GM21825 (cell line): ENCODE results near the gene DNMT1.
A peak's percentile ranks its signal among the peaks of the same experiment; 100 is the strongest.
"Not testable (repeated sequence)": the region's sequence is repeated elsewhere in the genome, so short reads cannot be mapped to it uniquely, and the experiment has no call there.

Source experiments
- ATAC-seq: cut with Tn5 transposase; IDR thresholded peaks from one replicate; pipeline ENCODE4 v1.9.1; 2021; ENCODE audit warnings: mild to moderate bottlenecking, moderate library complexity; ENCODE audit not compliant: unreplicated experiment

DNMT1 gene

DNA sequence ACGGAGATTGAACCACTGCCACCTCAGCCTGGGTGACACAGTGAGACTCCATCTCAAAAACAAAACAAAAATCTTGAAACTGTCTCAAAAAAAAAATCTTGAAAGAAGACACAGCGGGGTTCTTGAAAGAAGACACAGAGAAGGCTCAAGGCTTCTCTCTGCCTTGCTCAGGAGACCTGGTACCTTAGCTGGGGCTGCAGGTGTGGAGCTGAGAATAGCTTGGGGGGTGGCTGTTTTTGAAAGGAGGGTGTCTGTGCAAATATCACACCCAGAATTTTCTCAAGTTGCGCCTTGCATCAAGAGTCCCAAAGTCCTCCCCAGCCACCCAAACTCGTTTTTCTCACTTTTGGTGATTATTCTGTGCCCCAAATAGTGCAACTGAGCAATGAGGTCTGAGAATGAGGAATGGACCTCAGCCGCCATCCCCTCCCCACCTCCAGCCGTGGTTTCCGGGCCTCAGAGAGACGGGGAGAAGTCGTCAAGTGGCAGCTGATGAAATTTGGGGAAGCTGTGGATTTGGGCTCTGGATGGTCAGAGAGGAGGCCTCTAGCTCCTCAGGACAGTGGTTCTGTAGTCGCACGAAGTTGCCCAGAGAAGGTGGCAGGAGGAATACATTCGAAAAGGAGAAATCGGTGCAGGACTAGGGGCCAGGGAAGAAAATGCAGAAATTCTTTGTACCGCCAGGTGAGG, 27.6 kb upstream of the DNMT1 start:
- ATAC-seq: no peak

DNA sequence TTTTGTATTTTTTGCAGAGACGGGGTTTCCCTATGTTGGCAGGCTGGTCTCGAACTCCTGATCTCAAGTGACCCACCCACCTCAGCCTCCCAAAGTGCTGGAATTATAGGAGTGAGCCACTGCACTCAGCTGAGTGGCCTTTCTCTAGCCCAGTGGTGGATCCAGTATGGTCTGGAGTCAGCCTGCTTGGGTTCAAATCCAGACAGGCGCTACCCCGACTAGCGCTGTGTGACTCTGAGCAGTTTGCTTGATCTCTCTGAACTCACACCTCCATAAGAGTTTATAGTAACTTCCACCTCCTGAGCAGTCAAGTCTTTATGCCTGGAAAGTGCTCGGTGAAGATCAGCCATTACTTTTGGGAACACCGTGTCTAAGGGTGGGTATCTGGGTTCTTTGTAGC, 25.9 kb upstream of the DNMT1 start:
- no peak for ATAC-seq

DNA sequence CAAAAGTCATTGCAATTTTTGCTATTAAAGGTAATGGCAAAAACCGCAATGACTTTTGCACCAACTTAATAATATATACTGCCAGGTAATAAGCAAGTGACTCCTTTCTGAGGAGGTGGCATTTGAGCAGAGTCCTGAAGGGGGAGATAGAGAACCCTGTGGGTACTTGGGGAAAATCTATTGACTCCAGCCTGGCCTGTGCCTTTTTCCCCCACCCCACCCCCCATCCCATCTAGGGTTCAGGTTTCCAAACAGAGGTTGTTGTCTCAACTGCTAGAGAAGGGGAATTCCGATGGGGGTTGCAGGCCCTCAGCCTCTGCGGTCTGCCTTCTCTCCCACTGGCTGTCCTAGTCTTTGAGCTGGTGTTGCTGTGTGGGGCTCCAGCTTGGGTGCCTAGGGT, 24.9 kb upstream of the DNMT1 start:
- no peak for ATAC-seq

DNA sequence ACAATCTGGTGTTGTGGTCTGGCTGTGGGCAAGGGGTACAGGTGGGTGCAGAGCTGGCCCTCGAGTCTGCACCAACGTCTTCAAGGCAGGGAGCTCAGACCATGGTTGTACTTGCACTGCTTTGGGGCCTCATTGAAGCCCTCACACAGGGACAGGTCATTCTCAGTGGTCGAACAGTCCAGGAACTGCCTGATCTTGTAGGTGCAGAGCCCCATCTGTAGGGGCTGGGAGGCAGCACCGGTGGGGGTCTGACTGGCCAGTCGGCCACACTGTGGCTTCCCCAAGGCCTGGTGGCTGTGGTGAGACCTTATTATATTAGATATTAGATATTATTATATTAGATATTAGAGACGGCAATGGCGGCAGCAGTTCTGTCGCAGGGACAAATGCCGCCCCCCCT, 22.3 kb upstream of the DNMT1 start:
- ATAC-seq: no peak

DNA sequence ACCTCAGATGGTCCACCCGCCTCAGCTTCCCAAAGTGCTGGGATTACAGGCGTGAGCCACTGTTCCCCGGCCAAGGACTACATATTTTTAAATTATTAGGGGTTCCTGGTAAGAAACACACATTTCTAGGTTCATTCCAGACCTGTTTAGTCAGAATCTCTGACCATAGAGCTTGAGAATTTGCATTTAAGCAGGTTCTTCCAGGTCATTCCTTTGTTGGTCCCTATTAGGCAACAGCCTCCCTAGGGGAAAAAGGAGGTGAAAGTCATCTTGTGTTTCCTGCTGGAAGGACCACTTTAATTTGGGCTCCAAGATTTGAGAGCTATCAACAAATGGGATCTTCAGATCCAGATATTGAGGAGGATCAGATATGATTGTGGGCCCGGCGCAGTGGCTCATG, 20.0 kb upstream of the DNMT1 start:
- ATAC-seq: no peak

DNA sequence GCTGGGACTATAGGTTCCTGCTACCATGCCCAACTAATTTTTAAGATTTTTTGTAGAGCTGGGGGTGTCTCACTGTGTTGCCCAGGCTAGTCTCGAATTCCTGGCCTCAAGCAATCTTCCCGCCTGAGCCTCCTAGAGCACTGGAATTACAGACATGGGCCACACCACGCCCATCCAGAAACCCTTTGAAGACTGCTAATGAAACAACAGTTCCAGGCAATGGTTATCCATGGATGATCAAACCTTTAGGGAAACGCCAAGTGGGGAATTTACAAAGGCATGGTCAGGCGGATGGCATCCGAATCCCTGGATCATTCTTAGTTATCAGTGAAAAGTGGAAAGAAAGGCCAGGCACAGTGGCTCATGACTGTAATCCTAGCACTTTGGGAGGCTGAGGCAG, 16.9 kb upstream of the DNMT1 start:
- ATAC-seq: no peak

DNA sequence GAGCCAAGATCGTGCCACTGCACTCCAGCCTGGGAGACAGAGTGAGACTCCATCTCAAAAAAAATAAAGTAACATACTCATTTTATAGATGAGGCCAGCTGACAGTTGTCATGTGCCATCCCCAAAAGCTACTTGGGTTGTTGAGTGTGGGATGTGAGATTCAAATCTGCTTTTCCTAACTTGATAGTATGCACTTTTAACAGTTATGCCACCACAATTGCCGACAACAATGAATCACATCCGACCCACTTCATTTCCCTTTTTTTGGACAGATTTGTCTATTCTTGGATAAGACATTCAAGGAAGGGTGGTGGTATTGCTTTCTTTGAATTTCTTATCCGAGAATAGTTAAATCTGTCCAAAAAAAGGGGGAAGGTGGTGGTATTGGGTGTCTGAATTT, 16.3 kb upstream of the DNMT1 start:
- ATAC-seq: no peak

DNA sequence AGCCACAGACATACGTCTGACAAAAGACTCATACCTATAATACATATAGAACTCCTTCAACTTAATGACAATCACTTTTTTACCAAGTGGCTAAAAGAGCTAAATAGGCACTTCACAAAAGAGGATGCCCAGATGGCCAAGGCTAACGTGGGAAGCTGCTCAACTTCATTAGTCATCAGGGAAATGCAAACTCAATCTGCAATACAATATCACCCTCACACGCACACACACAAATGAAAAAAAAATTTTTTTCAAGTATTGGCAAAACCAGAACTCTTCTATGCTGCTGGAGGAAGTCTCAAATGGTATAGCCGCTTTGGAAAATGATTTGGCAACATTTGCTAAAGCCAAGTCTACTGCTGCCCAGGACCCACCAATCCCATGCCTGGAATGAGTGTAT, 14.6 kb upstream of the DNMT1 start:
- no peak for ATAC-seq

DNA sequence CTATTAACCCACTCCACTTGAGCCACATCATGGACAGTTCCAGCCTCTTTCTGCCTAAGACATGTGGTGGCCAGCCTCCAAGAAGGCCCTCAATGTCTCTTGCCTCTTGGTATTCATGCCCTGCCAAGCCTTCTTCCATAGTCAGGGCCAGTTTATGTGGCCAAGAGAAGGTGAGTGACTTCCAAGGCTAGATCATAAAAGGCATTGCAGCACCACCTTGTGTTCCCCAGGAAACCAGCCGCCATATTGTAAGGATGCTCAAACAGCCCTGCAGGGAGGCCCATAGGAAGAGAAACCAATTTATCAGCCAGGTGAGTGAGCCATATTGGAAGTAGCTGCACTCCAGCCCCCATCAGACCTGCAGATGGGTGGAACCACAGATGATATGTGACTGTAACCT, 12.3 kb upstream of the DNMT1 start:
- ATAC-seq: no peak

DNA sequence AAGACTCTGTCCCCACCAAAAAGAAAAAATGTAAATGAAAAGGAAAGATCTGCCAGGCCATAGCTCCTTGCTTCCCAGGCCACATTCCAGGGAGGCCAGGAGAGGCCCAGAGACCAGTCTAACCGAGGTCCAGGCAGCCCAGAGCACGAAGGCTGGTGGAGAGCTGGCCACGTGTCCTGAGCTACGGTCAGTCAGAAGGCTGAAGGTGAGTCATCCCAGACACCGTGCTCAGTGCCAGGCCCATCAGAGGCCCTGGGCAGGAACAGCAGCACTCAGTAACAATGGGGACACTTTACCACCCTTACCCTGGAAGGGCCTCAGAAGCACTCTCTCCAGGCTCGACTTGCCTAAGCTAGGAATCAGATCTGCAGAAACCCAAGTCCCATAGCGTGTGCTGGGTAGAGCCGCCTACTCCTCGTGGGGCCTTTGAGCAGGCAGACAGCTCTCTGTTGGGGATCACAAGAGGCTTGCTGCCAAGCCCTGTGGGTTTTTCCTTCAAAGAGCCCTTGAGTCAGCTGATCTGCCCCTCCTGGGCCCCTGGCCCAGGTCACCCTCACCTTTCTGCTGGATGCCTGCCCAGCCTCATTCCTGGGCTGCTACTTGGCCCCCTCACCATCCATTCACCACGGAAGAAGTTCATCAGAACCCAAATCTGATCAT, 11.6 kb upstream of the DNMT1 start:
- ATAC-seq: no peak

DNA sequence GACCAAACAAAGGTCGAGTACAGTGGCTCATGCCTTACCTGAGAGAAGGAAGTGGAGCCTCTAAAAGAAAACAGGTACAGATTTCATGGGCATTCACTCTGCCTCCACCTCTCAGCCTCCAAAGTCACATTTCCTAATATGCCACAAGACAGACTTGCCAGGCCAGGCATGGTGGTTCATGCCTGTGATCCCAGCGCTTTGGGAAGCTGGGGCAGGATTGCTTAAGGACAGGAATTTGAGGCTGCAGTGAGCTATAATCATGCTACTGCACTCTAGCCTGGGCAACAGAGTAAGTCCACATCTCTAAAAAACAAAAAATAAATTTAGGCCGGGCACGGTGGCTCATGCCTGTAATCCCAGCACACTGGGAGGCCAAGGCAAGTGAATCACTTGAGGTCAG, 10.9 kb upstream of the DNMT1 start:
- no peak for ATAC-seq

DNA sequence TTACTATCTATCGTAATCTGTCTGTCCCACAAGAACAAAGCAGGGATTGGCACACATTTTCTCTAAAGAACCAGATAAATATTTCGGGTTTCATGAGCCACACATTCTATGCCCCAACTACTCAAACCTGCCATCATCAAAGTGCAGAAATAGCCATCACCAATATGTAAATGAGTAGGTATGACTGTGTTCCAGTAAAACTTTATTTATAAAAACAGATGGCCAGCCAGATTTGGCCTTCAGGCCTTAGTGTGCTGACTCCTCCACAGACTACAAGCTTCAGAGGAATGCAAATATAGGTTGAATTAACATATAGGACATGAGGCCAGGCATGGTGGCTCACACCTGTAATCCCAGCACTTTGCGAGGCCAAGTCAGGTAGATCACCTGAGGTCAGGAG, 8.9 kb upstream of the DNMT1 start:
- no peak for ATAC-seq

DNA sequence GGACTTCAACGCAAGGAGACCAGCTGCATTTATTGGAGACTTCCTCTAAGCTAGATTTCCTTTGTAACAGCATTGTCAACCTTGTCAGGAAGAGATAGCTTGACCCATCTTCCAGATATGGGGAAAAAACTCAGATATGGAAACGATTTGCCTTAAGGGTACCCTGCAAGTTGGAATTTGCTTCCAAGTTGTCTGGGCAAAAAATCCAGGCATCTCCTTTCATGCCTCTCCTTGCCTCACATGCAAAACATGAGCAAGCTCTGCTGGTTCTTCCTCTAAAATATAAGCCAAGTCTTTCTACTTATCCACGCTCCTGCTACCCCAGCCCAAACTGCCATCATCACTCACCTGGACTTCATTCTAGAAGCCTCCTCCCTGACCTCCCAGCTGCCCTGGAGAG, 6.4 kb upstream of the DNMT1 start:
- ATAC-seq: no peak

DNA sequence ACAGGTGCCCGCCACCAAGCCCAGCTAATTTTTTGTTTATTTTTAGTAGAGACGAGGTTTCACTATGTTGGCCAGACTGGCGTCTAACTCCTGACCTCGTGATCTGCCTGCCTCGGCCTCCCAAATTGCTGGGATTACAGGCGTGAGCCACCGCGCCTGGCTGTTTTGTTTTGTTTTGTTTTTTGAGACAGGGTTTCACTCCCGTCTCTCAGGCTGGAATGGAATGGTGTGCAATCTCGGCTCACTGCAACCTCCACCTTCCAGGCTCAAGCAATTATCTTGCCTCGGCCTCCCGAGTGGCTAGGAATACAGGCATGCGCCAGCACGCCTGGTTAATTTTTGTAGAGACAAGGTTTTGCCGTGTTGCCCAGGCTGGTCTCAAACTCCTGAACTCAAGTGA, 5.3 kb upstream of the DNMT1 start:
- not testable (repeated sequence) for ATAC-seq

DNA sequence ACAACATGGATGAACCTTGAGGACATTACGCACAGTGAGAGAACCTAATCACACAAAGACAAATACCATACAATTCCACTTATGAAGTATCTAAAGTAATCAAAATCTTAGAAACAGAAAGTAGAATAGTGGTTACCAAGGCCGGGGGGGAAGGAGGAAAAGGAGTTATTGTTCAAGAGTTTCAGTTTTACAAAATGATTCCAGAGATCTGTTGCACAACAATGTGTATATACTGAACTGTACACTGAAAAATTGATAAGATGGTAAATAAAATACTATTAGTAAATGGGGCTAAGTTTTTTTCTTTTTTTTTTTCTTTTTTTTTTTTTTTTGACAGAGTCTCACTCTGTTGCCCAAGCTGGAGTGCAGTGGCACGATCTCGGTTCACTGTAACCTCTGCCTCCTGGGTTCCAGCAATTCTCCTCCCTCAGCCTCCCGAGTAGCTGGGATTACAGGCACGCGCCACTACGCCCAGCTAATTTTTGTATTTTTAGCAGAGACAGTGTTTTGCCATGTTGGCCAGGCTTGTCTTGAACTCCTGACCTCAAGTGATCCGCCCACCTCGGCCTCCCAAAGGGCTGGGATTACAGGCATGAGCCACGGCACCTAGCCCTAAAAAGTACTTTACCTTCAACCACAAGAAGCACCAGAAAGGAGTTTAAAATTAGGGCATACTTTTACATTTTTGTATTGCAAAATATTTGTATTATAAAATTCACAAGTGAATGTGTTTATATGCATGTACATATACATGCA, 4.3 kb upstream of the DNMT1 start:
- ATAC-seq: not testable (repeated sequence)

DNA sequence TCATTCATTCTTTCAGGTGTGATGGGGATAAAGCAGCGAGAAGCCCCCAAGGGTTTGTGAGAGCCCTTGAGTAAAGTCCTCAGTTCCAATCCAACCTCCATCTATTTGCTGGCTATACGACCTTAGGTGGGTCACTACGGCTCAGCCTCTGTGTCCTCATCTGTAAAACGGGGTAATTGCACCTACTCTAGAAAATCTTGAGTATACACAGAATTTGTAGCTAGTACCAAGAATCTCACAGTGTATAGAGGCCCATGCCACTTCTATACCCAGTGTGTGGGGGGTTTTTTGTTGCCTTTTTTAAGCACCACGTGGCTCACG, 406 bp upstream of the DNMT1 start:
- ATAC-seq: no peak

DNA sequence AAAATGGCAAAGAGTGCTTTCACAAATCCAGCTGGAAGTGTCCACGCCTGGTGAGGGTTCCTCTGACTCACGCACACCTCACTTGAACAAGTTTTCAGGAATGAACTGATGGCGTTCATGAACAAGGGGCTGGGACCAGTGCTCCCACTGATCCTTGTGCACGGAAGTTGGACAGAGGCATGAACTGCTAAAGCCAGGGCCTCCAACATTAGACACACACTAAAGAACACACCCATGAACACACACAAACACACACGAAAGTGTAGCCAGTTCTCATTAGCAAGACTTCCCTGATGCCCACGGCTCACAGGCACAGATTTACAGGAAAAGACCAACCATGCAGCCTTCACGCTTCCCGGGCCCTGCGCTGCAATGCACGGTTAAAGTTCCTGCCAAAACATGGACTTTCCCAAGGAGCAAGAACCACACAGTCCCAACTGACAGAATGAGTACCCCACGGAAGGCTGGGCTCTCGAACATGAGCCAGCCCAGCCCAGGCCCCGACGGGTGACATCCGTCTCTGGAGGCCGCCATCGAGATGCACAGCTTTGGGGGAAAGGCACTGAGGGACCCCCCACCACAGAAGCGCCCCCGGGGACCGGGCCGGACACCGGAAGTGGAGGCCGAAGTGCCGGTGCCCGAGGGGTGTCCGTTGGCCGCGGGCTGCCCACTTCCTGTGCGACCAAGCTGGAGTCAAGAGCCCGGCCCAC, 808 bp downstream of the DNMT1 start:
- peak; percentile 19 for ATAC-seq

DNA sequence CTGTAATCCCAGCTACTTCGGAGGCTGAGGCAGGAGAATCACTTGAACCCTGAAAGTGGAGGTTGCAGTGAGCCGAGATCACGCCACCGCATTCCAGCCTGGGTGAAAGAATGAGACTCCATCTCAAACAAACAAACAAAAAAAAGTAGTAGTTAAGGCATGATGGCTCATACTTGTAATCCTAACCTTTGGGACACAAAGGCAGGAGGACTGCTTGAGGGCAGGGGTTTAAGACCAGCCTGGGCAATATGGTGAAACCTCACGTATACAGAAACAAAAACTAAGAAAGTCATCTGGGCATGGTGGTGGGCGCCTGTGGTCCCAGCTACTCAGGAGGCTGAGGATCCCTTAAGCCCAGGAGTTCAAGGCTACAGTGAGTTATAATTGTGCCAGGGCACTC, 1.8 kb downstream of the DNMT1 start:
- no peak for ATAC-seq

DNA sequence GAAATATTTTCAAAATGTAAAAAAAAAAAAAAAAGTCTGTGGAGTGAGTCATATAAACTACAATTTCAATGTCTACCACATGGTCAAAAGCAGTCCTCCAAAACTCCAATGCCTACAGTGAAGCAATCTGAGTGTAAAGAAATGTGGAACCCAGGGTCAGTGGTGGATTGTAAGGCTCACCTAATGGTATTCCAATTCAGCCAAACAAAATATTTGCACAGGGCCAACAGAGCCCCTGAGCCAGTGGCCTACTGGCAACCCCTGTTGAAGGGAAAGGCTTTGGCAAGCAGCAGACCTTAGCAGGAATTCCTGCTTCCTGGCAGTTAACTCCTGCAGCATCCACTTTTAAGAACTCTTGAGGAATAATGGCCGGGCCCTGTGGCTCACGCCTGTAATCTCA, 3.4 kb downstream of the DNMT1 start:
- ATAC-seq: no peak

DNA sequence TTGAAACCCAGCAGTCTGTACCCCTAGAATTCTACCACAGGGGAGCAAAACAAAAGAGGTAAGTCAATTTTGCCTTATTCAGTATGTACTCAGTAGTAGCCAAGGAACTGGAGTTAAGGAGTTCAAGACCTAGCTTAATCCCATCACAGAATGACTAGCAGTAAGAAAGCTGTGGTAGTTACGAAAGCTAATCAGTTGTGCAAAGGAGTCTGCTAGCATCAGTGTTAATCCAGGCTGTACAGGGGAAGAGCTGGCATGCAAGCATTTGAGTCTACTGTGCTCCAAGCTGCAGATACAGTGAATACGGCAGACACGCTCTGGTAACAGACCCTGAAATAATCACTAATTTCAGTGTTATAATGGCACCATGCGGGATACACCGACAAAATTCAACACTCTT, 4.7 kb downstream of the DNMT1 start:
- ATAC-seq: no peak

DNA sequence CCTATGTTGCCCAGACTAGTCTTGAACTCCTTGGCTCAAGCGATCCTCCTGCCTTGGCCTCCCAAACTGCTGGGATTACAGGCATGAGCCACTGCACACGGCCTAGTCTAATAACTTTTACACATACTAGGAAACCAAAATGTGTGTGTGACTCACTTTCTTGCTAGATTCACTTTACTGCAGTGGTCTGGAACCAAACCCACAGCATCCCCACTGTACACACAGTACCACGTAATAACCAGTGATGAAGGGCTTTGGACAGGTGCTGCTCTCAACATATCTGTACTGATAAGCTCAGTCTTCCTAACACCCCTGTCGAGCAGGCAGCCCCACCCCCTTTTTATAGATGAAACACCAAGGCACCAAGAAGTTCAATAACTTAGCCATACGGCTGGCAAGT, 5.1 kb downstream of the DNMT1 start:
- ATAC-seq: no peak

DNA sequence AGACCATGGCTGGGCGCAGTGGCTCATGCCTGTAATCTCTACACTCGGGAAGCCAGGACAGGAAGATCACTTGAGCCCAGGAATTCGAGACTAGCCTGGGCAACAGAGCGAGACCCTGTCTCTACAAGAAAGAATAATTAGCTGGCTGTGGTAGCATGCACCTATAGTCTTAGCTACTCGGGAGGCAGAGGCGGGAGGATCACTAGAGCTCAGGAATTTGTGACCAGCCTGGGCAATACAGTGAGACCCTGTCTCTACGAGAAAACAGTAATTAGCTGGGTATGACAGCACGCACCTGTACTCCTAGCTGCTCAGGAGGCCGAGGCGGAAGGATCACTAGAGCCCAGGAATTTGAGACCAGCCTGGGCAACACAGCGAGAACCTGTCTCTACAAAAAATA, 7.4 kb downstream of the DNMT1 start:
- ATAC-seq: no peak
